HEK293T (cell line): ENCODE data around the gene NSUN2.

Experiments
- CTCF ChIA-PET: fragments of 350-600 bp; formaldehyde crosslinking; extraction: SDS; loops from one replicate; lab custom pipeline; 2021; ENCODE audit warnings: antibody characterized with exemption, inconsistent platforms; lab: Yijun Ruan, JAX
- POLR2A ChIA-PET: fragments of 350-600 bp; formaldehyde crosslinking; extraction: SDS; loops from one replicate; lab custom pipeline; 2020; ENCODE audit warnings: antibody characterized with exemption, inconsistent platforms; lab: Yijun Ruan, JAX
- DNase-seq: peaks from one replicate; pipeline ENCODE4 v3.0.0; 2012; ENCODE audit warnings: mixed read lengths; ENCODE audit errors: extremely low spot score
- ARNT ChIP-seq: fragments of 450-650 bp; IDR thresholded peaks from 2 replicates; pipeline ENCODE4 v1.6.1; 2017; ENCODE audit warnings: mild to moderate bottlenecking
- BHLHE40 ChIP-seq: fragments of 450-650 bp; IDR thresholded peaks from 2 replicates; pipeline ENCODE4 v1.6.1; 2016; ENCODE audit warnings: mild to moderate bottlenecking, moderate library complexity, borderline replicate concordance
- CTBP1 ChIP-seq: fragments of 450-650 bp; IDR thresholded peaks from 2 replicates; pipeline ENCODE4 v1.6.1; 2016; ENCODE audit warnings: borderline replicate concordance
- ELF4 ChIP-seq: fragments of 450-650 bp; IDR thresholded peaks from 2 replicates; pipeline ENCODE4 v1.6.1; 2017; ENCODE audit warnings: antibody characterized with exemption
- FOXA1 ChIP-seq: fragments of 450-650 bp; IDR thresholded peaks from 2 replicates; pipeline ENCODE4 v1.6.1; 2016; ENCODE audit warnings: mild to moderate bottlenecking
- FOXK2 ChIP-seq: fragments of 450-650 bp; IDR thresholded peaks from 2 replicates; pipeline ENCODE4 v1.6.1; 2016; ENCODE audit warnings: mild to moderate bottlenecking
- FOXM1 ChIP-seq: fragments of 450-650 bp; IDR thresholded peaks from 2 replicates; pipeline ENCODE4 v1.6.1; 2017; ENCODE audit warnings: mild to moderate bottlenecking, borderline replicate concordance
- HDGF ChIP-seq: fragments of 450-650 bp; IDR thresholded peaks from 2 replicates; pipeline ENCODE4 v1.6.1; 2017; ENCODE audit warnings: antibody characterized with exemption, borderline replicate concordance
- L3MBTL2 ChIP-seq: fragments of 450-650 bp; conservative IDR thresholded peaks from 2 replicates; pipeline ENCODE4 v1.6.1; 2016; ENCODE audit warnings: mild to moderate bottlenecking
- LEF1 ChIP-seq: fragments of 450-650 bp; IDR thresholded peaks from 2 replicates; pipeline ENCODE4 v1.6.1; 2017; ENCODE audit warnings: mild to moderate bottlenecking, borderline replicate concordance
- NFRKB ChIP-seq: fragments of 450-650 bp; IDR thresholded peaks from 2 replicates; pipeline ENCODE4 v1.6.1; 2016; ENCODE audit warnings: mild to moderate bottlenecking, moderate library complexity
- SP1 ChIP-seq: fragments of 450-650 bp; IDR thresholded peaks from 2 replicates; pipeline ENCODE4 v1.6.1; 2017
- SUZ12 ChIP-seq: fragments of 450-650 bp; IDR thresholded peaks from 2 replicates; pipeline ENCODE4 v1.6.1; 2016; ENCODE audit warnings: mild to moderate bottlenecking
- TARDBP ChIP-seq: fragments of 450-650 bp; IDR thresholded peaks from 2 replicates; pipeline ENCODE4 v1.6.1; 2016
- ZNF384 ChIP-seq: fragments of 450-650 bp; IDR thresholded peaks from 2 replicates; pipeline ENCODE4 v1.6.1; 2016
- TF ChIP-seq, protein P1 (sequence below): fragments of 450-650 bp; IDR thresholded peaks from 2 replicates; pipeline ENCODE4 v1.6.1; 2016

NSUN2 gene

DNA sequence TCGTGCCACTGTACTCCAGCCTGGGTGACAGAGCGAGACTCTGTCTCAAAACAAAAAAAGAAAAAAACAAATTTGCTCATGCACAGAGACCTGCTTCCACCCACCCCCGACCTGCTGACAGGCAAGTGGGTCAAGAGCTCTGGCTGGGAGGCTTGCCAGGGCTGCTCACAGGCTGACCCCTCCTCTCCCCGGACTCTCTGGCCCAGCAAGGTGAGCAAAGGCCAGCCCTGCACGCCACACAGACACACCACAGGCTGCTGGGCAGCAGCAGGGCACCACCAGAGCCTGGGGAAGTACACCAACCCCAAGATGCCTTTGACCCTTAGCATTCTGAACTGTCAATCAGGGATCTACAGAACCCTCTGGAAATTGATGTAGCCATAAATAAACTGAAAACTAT lies 29.2 kb downstream of the NSUN2 start:
- TF ChIP-seq L3MBTL2 (no peak), FOXM1 (no peak), BHLHE40 (no peak), HDGF (no peak), ZNF384 (no peak), ARNT (no peak), SP1 (no peak), CTBP1 (no peak), FOXK2 (no peak), TARDBP (no peak), FOXA1 (no peak), SUZ12 (no peak), LEF1 (no peak), NFRKB (no peak), ELF4 (no peak)
- TF ChIP-seq, protein P1, sequence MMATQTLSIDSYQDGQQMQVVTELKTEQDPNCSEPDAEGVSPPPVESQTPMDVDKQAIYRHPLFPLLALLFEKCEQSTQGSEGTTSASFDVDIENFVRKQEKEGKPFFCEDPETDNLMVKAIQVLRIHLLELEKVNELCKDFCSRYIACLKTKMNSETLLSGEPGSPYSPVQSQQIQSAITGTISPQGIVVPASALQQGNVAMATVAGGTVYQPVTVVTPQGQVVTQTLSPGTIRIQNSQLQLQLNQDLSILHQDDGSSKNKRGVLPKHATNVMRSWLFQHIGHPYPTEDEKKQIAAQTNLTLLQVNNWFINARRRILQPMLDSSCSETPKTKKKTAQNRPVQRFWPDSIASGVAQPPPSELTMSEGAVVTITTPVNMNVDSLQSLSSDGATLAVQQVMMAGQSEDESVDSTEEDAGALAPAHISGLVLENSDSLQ, result no peak
- ChIA-PET CTCF (no interaction called here), POLR2A (no interaction called here)
- no peak for DNase-seq

DNA sequence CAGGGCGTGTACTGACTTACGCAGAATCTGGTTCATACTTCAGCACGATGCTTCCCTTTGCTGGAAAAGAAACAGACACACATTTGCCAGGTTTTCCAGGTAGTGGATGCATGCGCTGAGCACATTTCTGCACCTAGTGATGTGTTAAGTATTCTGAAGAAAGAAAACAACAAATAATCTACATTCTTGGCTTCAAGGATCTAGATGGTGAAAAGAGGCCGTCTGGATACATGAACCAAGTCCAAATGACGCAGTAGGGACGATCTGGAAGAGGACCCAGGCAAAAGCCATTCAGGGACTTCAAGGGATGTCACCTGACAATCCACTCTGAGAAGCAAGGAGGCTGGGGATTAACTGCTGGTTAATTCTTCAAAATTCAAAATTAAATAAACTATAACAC lies 30.4 kb downstream of the NSUN2 start:
- DNase-seq, result no peak
- TF ChIP-seq CTBP1, result no peak
- no peak for TF ChIP-seq LEF1
- TF ChIP-seq, protein P1, result no peak
- no peak for TF ChIP-seq BHLHE40
- TF ChIP-seq L3MBTL2, result no peak
- TF ChIP-seq ZNF384, result no peak
- TF ChIP-seq FOXA1, result no peak
- TF ChIP-seq ARNT, result no peak
- TF ChIP-seq SUZ12, result no peak
- TF ChIP-seq TARDBP, result no peak
- TF ChIP-seq SP1, result no peak
- no peak for TF ChIP-seq NFRKB
- no peak for TF ChIP-seq FOXK2
- TF ChIP-seq FOXM1, result no peak
- no peak for TF ChIP-seq HDGF
- ChIA-PET POLR2A (no interaction called here), CTCF (no interaction called here)

DNA sequence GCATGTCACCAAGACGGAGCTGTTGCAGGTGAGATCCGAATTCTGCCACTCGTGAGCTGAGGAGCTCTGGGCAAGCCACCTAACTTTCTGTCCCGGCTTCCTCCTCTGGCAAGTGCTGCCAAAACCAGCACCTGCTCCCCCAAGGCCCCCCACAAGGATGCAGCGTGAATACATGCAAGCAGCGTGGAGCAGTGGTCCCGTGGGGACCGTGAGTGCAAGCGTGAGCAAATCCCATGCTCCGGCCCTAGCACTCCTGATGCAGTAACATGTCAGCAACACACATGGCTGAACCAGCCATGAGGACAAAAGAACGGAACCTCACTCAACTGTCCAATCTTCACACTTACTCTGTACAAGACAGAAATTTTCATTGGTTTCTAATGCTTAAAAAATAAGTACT lies 31.0 kb downstream of the NSUN2 start:
- ChIA-PET CTCF (no interaction called here), POLR2A (no interaction called here)
- no peak for DNase-seq
- TF ChIP-seq ARNT (no peak), ZNF384 (no peak), SP1 (no peak), CTBP1 (no peak)

DNA sequence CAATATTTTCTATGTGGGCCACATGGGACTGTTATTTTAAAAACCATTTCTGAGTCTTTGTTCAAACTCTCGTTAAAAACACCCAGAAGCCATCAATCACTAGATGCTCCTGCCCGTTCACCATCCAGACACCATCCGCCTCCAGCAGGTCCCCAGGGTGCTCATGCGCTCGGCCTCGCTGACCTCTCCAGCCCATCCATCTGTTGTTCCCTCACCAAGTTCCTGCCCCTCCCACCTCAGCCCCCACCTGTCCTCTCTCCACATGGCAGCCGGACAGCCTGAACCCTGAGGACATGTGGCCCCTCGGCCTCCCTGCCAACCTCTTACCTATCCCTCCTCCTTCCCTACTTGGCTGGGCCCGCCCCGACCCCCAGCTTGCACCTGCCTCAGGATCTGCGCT lies 31.6 kb downstream of the NSUN2 start:
- TF ChIP-seq BHLHE40 (no peak), FOXM1 (no peak), CTBP1 (no peak), SUZ12 (no peak), ELF4 (no peak)
- TF ChIP-seq, protein P1, result no peak
- DNase-seq, result no peak
- CTCF ChIA-PET, result no interaction called here
- POLR2A ChIA-PET, result no interaction called here

DNA sequence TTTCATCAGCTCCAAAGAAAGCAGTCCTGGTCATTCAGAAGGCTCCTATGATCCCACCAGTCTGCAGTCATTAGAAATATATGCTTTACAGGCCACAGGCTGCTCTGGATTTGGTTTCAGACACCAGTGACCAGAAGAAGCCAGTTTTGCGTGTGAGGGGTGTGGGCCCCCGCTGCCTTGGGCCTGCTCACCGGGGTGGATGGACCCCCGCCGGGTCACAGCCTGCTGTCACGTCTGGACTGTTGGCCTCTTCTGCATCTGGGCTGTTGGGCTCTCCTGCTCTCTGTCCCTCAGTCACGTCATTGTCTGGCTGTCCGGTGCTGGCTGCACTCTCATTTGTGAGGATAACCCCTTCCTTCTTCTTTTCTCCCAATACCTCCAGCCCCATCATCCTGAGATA lies 33.1 kb downstream of the NSUN2 start:
- CTCF ChIA-PET, result no interaction called here
- no peak for DNase-seq
- POLR2A ChIA-PET, result no interaction called here

DNA sequence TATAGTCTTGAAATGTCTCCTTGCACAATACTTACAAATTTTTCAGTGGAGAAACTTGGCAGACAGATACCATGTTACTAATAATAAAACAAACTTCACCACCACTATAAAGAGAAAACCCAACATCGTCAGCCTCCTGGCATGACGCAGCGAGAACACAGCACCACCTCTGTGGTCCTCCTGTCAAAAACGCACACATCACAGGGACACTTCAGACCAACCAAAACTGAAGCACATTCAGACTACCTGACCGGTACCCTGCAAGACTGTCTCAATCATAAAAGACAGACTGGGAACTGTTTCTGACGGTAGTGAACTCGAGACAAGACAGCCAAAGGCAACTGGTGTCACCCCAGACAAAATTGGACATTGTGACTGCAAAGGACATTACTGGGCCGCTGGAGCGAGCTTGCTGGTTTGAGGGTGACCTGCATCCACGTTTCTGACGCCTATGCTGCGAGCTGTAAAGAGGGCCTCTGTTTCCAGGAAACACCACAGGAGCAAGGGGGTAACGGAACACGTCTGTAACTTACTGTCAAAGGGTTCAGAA lies 34.4 kb downstream of the NSUN2 start:
- ChIA-PET CTCF (no interaction called here), POLR2A (interaction anchor here (0.6 kb wide), 1 partner anchor 11 kb away, joined by 3 read pairs; no protein-coding TSS in a partner anchor)
- no peak for DNase-seq
- TF ChIP-seq FOXA1 (no peak), ELF4 (no peak), SUZ12 (no peak), HDGF (no peak), FOXK2 (no peak), BHLHE40 (no peak), TARDBP (no peak)

More for the DNA sequence above, 33.1 kb downstream of the NSUN2 start:
- TF ChIP-seq NFRKB (no peak), CTBP1 (no peak), ZNF384 (no peak), ELF4 (no peak), TARDBP (no peak), L3MBTL2 (no peak), FOXM1 (no peak), FOXA1 (no peak)
- TF ChIP-seq, protein P1, result no peak
